GM21515 (cell line): ENCODE measurements around the gene RAB27B.
"Not testable (repeated sequence)": the region's sequence is repeated elsewhere in the genome, so short reads cannot be mapped to it uniquely, and the experiment has no call there.

Source experiments
- ATAC-seq: cut with Tn5 transposase; IDR thresholded peaks from one replicate; pipeline ENCODE4 v1.9.1; 2021; ENCODE audit not compliant: unreplicated experiment

RAB27B gene

DNA sequence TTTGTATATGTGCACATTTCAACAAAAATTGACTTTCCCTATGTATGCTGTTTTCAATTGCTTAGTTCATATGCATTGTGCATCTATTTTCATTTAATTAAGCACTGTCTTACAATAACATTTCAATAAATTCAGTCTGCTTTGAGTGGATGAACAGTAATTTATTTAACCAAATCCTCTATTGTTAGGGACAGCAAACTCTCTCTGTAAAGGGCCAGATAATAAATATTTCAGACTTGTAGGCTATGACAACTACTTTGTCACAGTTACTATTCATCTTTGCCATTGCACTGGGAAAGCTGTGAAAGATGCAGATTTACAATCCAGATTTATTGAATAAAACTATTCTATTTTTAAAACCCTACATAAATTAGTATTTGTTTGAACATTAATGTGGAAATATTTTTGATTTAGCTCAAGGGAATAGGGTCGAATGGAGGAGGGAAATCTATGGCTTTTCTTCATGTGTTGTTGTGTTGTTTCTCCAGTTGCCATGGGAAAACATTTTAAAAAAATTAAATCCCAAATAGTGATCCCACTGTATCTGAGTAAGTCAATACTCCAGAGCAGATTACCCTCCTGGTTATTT, 14.2 kb upstream of the RAB27B start:
- ATAC-seq: no peak

DNA sequence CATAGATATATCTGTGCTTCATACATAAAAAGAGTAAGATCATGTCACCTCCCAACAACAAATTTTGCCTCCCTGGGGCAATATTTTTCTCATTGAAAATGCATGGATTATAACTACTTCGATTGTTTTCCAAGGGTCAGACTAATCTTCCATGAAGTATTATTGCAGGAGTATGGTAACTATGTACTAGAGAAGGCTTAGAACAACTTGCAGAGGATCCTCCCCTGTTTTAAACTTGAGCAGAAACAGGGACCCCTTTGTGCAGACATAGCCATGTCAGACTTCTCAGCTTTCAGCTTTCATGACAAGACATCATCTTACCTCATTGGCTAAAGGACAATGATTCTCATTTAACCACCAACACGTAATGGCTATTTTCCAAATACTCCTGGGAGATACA, 13.2 kb upstream of the RAB27B start:
- no peak for ATAC-seq

DNA sequence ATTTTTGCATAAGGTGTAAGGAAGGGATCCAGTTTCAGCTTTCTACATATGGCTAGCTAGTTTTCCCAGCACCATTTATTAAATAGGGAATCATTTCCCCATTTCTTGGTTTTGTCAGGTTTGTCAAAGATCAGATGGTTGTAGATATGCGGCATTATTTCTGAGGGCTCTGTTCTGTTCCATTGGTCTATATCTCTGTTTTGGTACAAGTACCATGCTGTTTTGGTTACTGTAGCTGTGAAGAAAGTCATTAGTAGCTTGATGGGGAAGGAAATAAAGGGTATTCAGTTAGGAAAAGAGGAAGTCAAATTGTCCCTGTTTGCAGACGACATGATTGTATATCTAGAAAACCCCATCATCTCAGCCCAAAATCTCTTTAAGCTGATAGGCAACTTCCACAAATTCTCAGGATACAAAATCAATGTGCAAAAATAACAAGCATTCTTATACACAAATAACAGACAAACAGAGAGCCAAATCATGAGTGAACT, 7.4 kb upstream of the RAB27B start:
- ATAC-seq: not testable (repeated sequence)

DNA sequence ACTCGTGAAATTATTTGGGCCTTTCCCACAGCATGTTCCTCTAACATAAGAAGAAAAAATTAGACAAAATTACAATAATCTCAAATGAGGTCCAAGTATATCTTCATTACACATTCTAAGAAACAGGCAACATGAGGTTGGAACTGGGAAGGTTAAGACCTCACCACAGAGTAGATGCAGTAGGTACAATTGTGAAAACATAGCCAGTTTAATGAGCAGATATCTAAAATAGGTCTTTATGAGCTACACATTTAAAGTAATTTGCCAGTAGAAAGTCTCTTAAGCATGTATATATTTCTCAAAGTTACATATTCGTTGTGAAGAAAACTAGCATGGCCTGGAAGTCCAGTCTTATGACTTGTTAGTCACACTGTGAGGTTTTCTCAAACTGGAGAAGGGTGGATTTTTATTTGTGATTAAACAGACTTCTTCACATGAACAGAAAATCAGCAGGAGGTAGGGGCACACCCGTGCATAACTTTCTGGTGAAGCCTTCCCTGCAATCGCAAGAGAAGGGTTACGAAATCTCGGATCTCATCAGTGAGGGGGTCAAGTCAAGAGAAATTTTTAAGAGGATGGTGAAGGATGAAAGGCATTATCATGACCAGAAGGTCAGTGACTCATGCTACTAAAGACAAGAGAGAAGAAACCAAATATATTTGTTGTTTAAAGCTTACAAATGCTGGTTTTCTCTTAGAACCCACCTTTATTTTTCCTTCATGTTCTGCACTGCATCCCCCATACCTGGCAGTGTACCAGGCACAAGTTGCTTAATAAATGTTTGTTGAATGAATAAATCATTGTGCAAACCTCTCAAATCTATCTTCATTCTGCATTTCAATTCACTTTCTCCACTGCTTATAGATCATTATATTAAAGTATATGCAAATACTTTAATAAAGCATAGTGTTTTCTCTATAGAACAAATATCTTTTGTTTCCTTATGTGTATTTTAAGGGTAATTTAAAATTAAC, 5.1 kb upstream of the RAB27B start:
- ATAC-seq: no peak

DNA sequence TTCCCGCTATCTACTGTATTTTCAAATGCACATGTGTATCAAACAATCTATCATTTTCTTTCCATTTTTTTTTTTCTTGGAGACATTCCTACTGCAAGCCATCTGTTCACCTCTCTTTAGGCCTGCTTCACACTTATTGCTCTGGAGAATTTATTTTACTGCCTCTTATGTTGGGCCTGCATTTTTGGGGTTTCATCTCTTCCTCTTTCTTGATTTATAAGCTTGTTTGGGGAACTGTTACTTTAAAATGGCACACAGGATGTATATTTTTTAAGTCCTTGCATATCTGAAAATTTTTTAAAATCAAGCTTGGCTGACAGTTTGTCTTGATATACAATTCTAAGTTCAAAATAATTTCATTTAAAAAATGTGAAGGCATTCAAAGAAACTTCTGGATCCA, 3.5 kb upstream of the RAB27B start:
- ATAC-seq: no peak

DNA sequence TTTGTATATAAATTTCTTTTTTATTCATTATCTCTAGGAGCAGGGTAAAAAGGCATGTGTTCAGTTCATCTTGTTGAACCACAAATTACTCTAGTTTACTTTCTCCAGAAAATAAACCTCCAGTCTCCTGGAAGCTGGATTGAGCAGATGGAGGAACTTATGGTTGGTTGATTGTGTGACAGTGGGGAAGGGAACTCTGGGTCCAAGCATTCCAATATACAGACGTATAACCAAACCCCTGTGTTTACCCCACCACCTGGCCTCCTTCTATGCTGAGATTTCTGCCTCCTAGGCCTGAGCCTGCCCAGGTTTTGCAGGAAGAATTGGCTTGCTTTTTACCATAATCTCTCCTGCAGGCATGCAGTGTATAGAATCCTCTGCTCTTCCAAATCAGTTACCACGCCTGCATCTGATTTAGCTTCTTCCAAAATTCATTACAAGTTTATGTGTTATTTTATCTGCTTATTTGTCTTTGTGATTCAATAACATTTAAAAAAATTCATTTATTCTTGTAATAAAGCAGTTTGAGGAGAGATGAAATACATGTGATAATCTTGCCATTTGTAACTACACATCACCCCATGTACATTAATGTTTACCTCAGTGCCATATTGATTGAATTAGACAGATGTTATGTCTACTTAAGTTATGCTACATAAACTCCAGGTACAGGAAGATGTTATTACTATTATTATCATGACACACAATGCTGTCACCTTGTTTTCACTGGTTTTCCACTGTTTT, 2.5 kb upstream of the RAB27B start:
- no peak for ATAC-seq

DNA sequence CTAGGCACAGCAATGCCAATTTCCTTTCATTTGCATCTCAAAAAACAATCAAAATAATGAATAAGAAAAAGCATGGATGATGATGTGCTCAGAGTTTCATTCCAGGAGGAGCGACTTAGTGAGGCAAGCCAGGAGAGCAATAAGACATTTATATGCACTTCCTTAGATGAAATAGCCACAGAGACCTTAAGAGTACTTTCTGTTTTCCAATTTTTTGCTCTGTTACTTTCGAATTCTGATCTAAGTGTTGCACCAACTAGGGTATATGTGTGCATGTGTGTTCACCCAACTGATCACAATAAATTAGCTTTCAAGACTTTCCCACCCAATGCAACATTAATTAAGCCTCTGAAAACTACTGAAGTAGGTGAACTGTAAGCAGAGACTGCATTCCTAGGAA, 709 bp downstream of the RAB27B start:
- ATAC-seq: no peak

DNA sequence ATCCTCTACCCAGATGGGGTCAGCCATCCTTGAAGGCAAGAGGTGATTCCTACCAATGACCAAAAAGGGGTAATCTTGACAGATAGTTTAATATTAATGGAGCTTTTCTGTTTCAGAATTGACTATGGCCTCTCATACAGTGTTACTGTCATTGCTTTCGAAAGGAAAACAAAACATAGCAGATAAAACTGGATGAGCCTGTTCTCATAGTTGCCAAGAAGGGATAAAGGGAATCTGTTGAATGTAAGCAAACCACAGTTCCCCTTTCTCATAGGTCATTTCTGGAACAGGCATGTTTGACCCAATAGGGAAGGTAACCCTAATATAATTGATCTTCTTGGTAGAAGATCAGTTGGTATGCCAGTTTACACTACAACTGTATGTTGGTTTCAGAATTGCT, 1.6 kb downstream of the RAB27B start:
- no peak for ATAC-seq

DNA sequence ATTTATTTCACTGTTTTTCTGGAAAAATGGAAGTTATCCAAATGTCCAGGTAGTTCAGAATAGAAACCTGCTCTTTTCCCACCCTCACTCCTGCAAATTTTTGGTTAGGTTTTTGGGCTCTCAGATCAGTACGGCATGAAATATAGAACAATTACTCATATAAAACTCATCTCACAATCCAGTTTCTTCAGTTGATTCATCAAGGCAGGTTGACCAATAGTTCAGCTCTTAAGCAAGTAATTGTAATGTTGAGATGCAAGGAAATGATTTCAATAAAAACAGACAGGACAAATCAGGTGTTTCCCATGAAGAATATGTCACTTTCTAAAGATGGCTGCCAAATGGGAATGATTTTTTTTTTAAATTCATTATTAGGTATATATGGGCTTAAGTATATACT, 2.0 kb downstream of the RAB27B start:
- no peak for ATAC-seq

DNA sequence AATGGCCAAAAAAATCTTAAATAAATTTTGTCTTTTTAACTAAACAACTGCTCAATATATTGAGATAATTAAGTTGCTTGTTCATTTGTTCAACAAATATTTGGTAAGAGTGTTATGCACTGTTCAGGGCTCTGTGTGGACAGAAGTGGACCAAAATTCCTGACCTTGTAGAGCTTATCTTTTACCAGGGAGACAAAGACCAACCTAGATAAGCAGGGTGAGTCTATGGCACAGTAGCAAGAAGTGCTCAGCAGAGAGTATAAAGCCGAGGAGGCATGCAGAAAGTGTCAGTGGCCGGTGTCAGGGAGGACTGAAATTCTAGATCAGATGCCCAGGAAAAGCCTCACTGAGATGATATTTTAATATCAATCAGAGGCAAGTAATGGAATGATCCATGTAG, 2.6 kb downstream of the RAB27B start:
- no peak for ATAC-seq

DNA sequence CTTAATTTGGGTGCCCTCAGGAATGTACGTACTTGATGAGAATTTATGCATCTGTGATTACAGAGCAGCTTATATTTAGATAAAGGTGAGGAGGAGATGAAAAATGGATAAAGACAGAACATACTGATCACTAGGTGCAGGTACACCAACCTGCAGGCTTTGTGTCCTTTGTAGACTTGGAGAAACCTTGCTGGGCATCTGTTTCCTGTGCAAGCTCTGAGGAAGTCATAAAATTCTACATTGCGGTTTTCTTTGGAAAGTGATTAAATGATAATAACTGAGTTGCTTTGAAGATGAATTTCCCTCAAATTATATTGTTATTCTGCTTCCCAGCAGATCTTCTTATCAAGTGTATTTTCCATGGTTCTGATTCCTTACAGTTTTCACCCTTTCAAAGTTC, 7.7 kb downstream of the RAB27B start:
- ATAC-seq: no peak

DNA sequence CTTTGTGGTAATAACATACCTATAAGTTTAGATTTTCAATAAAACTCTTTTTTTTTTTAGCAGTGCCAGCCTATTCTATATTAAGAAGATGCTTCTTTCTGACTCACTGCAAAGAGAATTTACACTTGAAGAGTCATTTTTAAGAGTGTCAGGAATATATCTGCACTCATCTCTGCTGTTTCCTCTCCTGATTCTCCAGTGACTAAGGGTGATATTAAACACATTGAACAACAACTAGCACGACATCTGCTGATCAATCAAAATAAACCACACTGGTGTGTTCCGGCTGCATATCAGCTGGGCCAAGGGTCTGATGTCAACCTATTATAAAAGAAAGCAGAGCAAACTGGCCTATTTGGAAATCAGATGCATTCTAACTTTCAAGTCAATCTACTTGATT, 15.0 kb downstream of the RAB27B start:
- ATAC-seq: no peak

DNA sequence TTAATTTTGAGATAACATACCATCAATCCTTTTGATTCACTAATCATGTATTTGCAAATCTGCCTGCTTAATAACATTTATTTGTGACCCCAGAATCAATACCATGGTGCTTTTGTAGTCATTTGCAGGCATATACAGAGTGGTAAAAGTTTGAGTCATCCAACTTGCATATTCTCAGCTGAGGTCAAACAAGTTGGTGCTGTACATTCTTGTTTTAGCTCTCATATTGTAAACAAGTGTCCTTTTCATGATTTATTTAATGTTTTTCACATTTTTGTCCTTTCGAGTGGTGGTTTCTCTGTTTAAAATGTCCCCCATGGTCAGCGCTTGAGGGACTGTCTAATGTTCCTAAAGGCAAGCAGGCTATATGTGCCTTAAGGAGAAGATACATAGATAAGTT, 17.5 kb downstream of the RAB27B start:
- ATAC-seq: no peak

DNA sequence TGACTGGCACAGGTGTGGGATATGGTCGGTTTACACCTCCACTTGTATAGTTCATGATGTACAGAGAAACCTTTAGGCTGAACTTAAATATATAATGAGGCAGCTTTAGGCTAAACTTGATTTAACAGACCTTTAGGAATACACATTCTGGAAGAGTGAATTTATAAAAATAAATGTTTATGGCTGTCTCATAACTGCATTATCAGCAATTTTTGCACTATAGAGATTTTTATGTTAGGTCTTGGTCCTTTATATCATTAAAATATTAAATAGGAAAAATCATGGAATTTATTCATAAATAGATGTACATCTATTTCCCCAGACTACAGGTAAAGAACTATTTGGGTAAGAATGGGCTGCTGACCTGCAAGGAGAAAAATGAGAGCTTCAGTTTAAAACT, 19.8 kb downstream of the RAB27B start:
- no peak for ATAC-seq

DNA sequence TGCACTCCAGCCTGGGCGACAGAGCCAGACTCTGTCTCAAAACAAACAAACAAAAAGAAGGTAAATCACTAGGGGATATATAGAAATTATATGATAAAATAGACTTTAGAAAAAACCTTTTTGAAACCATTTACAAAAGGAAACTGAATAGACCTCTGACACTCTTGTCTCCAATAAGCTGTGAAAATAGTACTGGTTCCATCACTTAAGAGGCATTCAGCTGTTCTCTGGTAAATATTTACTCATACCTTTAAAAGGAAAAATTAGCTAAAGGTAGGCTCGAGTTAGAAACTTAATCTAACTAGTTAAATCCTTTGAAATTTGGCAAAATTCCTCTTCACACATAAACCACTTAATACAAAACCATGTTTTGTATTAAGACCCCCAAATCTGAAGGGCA, 21.4 kb downstream of the RAB27B start:
- ATAC-seq: no peak

DNA sequence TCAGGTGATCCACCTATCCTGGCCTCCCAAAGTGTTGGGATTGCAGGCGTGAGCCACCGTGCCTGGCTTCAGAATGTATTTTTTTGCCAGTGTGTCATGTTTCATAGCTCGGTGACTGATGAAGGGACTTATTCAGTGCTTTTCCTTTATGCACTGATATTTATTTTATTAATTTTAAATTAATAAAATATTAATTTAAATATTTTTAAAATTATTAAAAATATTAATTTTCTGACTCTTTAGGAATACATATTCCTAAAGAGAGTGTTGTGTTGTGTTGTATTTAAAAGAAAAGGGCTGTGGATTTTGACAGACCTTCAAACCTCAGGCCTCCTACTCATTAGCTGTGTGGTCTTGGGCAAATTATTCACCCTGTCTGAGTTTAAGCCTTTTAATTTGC, 22.3 kb downstream of the RAB27B start:
- ATAC-seq: no peak

DNA sequence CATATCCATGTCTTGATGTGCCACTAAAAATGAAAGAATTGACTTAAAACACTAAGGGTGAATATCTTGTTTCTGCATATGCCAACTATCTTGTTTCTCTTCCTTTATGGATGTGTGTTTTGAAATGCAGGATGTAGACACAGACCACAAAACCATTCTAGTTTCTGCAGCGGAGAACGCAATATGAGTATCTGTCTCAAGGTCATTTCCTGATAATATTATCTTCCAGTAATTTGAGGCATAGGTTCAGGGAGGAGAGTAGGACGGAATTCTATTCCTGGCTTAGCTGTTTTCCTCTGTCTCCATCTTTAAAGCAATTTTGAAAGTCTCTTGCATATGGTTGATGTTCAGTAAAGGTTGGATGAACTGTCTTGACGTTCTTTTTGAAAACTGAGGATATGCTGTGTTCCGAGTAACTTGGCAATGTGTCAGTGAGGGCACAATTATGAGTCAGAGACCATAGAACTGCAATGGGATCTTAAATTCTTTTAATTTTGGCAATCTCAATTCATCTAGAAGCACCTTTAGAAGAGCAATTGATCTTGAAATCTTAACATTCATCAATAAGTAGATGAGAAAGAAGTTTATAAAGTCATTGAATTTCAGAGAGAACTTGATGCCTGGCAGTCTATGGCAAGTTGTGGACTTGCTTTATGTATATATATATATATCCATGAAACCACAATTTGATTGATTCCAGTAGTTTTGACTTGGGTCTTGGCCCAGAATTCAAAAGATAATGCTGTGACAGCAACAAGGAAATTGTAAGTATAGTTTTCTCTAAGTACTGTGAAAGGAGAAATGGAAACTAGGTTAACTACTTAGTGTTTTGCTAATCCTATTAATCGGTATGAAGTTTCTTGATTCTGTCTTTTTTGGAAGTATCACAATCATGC, 24.8 kb downstream of the RAB27B start:
- no peak for ATAC-seq

DNA sequence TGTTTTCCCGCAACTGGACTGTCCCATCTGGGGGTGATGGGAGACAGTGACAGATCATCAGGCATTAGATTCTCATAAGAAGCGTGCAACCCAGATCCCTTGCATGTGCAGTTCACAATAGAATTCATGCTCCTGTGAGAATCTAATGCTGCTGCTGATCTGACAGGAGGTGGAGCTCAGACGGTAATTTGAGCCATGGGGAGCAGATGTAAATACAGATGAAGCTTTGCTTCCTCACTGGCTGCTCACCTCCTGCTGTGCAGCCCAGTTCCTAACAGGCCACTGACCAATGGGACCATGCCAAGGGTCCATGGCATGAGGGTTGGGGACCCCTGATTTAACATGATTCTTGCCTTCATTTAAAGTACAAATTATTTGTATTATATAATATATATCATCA, 26.8 kb downstream of the RAB27B start:
- not testable (repeated sequence) for ATAC-seq

DNA sequence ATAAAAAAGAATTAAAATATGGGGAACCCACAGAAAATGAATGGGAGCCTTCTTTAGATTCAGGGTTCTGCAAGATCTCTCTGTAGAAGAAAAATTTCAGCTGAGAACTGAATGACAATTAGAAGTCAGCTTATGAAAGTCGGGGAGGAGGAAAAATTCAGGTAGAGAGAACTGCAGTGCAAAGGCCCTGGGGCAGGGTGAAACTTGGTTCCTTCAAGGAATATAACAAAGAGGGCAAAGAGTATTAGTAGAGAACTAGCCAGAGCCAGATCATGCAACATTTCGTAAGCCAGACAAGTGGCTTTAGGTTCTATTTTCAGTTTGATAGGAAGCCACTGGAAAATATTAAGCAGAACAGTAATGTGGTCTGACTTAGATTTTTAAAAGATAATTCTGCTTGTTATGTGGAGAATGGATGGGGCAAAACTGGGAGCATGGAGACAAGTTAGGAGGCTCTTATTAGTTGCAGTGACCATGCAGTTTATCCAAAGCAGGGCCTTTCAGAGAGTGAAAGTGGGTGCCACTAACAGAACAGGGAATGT, 27.9 kb downstream of the RAB27B start:
- no peak for ATAC-seq

DNA sequence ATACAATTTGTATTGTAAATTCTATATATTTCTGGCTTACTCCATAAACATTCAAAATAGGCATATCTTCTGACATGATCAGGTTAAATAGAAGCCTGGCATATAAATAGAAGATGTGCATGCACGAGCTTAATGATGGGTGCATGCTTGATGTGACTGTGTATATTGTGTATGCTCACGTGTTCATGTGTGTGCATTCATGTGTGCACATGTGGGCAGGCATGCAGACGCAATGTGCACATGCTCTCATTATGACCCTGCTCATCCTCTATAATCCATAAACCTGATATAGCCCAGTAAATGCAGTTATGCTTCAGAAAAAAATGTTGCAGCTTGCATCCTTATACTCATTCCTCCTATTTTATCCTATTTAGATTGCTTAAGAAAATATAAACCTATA, 29.2 kb downstream of the RAB27B start:
- no peak for ATAC-seq
